ENCODE results near the gene ZNF227. TPM values are rescaled to one million over a fixed set of nuclear protein-coding genes. Genes with fewer than 3 reads are reported as not detected.

The ZNF227 gene
- total and polyA plus RNA-seq, 9 of the 15 experiments (the other 6 are each of a cell fraction or from before 2014, with no cell fraction given) = 3.0 to 15.1 (median 10.0) TPM

GRCh38 chr19:44164673-44165512 is 47.4 kb upstream of the ZNF227 start, which contains the start of gene ZNF226 (continued):
- TF ChIP-seq E2F8 (IDR thresholded peaks at IDR 0.05; ENCODE audit: low read depth, partially characterized antibody) (peak; percentile 69), HDAC2 (IDR thresholded peaks at IDR 0.05) (no peak), ZNF639 (CRISPR knock-in tag; conservative IDR thresholded peaks at IDR 0.05 in 1 of 2, IDR thresholded peaks at IDR 0.05 in 1 of 2) (peak in 1 of 2 experiments; percentile 60; a peak in 2 of 4 replicates), ZBTB7A (IDR thresholded peaks at IDR 0.05; ENCODE audit: borderline replicate concordance, control insufficient read depth, low read depth, low read length) (no peak), HDAC8 (tag; IDR thresholded peaks at IDR 0.05) (peak; percentile 60; the same call in 1 of the 2 replicates), EGR1 (conservative IDR thresholded peaks at IDR 0.05) (0 out of 2 replicates have a peak, but pooled peaks have one; percentile 4), FOXJ2 (tag; IDR thresholded peaks at IDR 0.05) (peak; percentile 70; the same call in 1 of the 2 replicates), ZNF395 (CRISPR knock-in tag; IDR thresholded peaks at IDR 0.05) (peak; percentile 95), CBX3 (IDR thresholded peaks at IDR 0.05; ENCODE audit: borderline replicate concordance in 1 of 2, low read length in 2 of 2) (peak in 1 of 2 experiments; percentile 86; a peak in 1 of 3 replicates), PML (IDR thresholded peaks at IDR 0.05; ENCODE audit: low read length) (peak; percentile 29; the same call in 1 of the 2 replicates), ZNF316 (IDR thresholded peaks at IDR 0.05) (no peak), CREB5 (CRISPR knock-in tag; IDR thresholded peaks at IDR 0.05) (no peak), RB1 (IDR thresholded peaks at IDR 0.05; ENCODE audit: low read depth) (no peak), RFX1 (IDR thresholded peaks at IDR 0.05) (no peak), ZFX (CRISPR knock-in tag; IDR thresholded peaks at IDR 0.05) (no peak), MBD2 (IDR thresholded peaks at IDR 0.05; ENCODE audit: borderline replicate concordance, low read depth) (0 out of 2 replicates have a peak, but pooled peaks have one; percentile 81), MIER1 (IDR thresholded peaks at IDR 0.05; ENCODE audit: low read depth) (no peak), HNRNPH1 (optimal IDR thresholded peaks at IDR 0.05; ENCODE audit: low read depth, low read length) (no peak), HDAC6 (IDR thresholded peaks at IDR 0.05; ENCODE audit: low read depth, low read length) (no peak), ZNF431 (CRISPR knock-in tag; IDR thresholded peaks at IDR 0.05) (no peak), HMG20B (CRISPR knock-in tag; IDR thresholded peaks at IDR 0.05) (no peak)
